ENCODE data around the gene DHX34.

GRCh38 chr19:47428177-47428894 lies 79.2 kb downstream of the DHX34 start:
- TF ChIP-seq CTCF (IDR thresholded peaks at IDR 0.05; ENCODE audit: insufficient read depth, low read depth, low read length) (no peak), EZH2 (IDR thresholded peaks at IDR 0.05; ENCODE audit: insufficient read depth, low read length) (no peak)
